Measurements from ENCODE around the gene GRK6. TPM values are rescaled to one million over a fixed set of nuclear protein-coding genes. Genes with fewer than 3 reads are reported as not detected.
"Not testable (repeated sequence)": the region's sequence is repeated elsewhere in the genome, so short reads cannot be mapped to it uniquely, and the experiment has no call there.

Gene GRK6
- total and polyA plus RNA-seq, 9 of the 15 experiments (the other 6 are each of a cell fraction or from before 2014, with no cell fraction given): 0.63 to 122 (median 44.5) TPM

DNA sequence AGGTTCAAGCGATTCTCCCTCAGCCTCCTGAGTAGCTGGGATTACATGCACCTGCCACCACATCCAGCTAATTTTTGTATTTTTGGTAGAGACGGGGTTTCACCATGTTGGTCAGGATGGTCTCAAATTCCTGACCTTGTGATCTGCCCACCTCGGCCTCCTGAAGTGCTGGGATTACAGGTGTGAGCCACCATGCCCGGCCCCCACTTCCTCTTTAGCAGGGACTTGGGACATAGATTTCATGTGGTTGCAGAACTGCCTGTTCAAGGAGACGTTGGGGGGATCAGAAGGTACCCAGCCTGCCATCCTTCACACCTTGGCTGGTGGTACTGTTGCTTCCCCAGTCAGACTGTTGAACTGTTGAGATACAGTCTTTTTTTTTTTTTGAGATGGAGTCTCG, 9.4 kb upstream of the GRK6 start:
- H3K9me3 ChIP-seq (replicated peaks; ENCODE audit: control insufficient read depth, insufficient read depth, low read depth, low read length); FAIRE-seq; H4K20me1 ChIP-seq (replicated peaks; ENCODE audit: control insufficient read depth, insufficient read depth, low read length); H2AFZ ChIP-seq (ENCODE audit: low read depth, low read length); H3K9me1 ChIP-seq (ENCODE audit: control insufficient read depth, insufficient read depth, low read length); H3K4me3 ChIP-seq; H3K27me3 ChIP-seq (ENCODE audit: control insufficient read depth in 2 of 2, insufficient read depth in 2 of 2, low read length in 2 of 2); H3K36me3 ChIP-seq (ENCODE audit: control insufficient read depth, insufficient read depth, low read length); H3K9ac ChIP-seq (ENCODE audit: insufficient read depth in 1 of 2, low read depth in 2 of 2, low read length in 2 of 2); in situ Hi-C loops (cut with MboI); H3K4me2 ChIP-seq (ENCODE audit: insufficient read depth, low read length); H3K27ac ChIP-seq (ENCODE audit: extremely low read depth, low read depth, low read length); intact Hi-C loops (cut with micrococcal nuclease); ATAC-seq; H3K4me1 ChIP-seq (replicated peaks in 1 of 2; ENCODE audit: control insufficient read depth in 2 of 2, insufficient read depth in 2 of 2, low read length in 2 of 2); DNase-seq (ENCODE audit: extremely low read depth in 1 of 4, low spot score in 3 of 4); CTCF ChIA-PET (ENCODE audit: low intra/inter-chr PET ratio); BruUV-seq (replicated peaks); H3K79me2 ChIP-seq (ENCODE audit: control insufficient read depth, insufficient read depth, low read length): not testable (repeated sequence)
- 0 out of 2 replicates have a peak, but pooled peaks have one; percentile 39 for TF ChIP-seq SPI1 (IDR thresholded peaks at IDR 0.05; ENCODE audit: borderline replicate concordance, low read depth, low read length)
- POLR2A ChIA-PET: interaction anchor here (0.7 to 5.0 kb wide), 4 partner anchors 8 to 80 kb away, joined by 3 to 32 read pairs (median 7); partner anchors contain the start of genes GRK6 and PDLIM7
- WGBS (ENCODE audit: insufficient coverage, low coverage, missing lambda C conversion rate): 47% methylated on average over 5 of the region's 6 CpGs

GRCh38 chr5:177419046-177419445, 7.4 kb upstream of the GRK6 start:
- H3K27ac ChIP-seq (ENCODE audit: extremely low read depth, low read depth, low read length): no peak overlapping the region
- H3K9me3 ChIP-seq (replicated peaks; ENCODE audit: control insufficient read depth, insufficient read depth, low read depth, low read length): no peaks in the 10 kb centered on the region
- H4K20me1 ChIP-seq (replicated peaks; ENCODE audit: control insufficient read depth, insufficient read depth, low read length): no peaks in the 10 kb centered on the region
- 83% methylated on average over 3 of the region's 3 CpGs for WGBS (ENCODE audit: insufficient coverage, low coverage, missing lambda C conversion rate)
- no peak overlapping the region for H3K4me2 ChIP-seq (ENCODE audit: insufficient read depth, low read length)
- intact Hi-C loops (cut with micrococcal nuclease): no loop called here
- no peaks in the 10 kb centered on the region for H3K27me3 ChIP-seq (ENCODE audit: control insufficient read depth in 2 of 2, insufficient read depth in 2 of 2, low read length in 2 of 2)
- POLR2A ChIA-PET: interaction anchor here (1.9 kb wide), 1 partner anchor 8 kb away, joined by 9 read pairs; the partner anchor contains the start of gene GRK6
- H2AFZ ChIP-seq (ENCODE audit: low read depth, low read length): no peak overlapping the region
- H3K4me1 ChIP-seq (replicated peaks in 1 of 2; ENCODE audit: control insufficient read depth in 2 of 2, insufficient read depth in 2 of 2, low read length in 2 of 2): peaks cover 0 to 3% of the 10 kb centered on the region in 2 experiments; a peak in 1 of 5 replicates
- H3K36me3 ChIP-seq (ENCODE audit: control insufficient read depth, insufficient read depth, low read length): no peaks in the 10 kb centered on the region
- no peak for DNase-seq (ENCODE audit: extremely low read depth in 1 of 4, low spot score in 3 of 4)
- CTCF ChIA-PET (ENCODE audit: low intra/inter-chr PET ratio): no interaction called here
- no peaks in the 10 kb centered on the region for H3K79me2 ChIP-seq (ENCODE audit: control insufficient read depth, insufficient read depth, low read length)
- H3K4me3 ChIP-seq: no peak overlapping the region
- no peak overlapping the region for H3K9ac ChIP-seq (ENCODE audit: insufficient read depth in 1 of 2, low read depth in 2 of 2, low read length in 2 of 2)
- BruUV-seq (replicated peaks): no TSS peak
- in situ Hi-C loops (cut with MboI): no loop called here
- no peak for TF ChIP-seq MYC (IDR thresholded peaks at IDR 0.05; ENCODE audit: low read depth, low read length)
- no peak for TF ChIP-seq MYC (CRISPR knock-in tag; IDR thresholded peaks at IDR 0.05; ENCODE audit: borderline replicate concordance, low read depth)
- TF ChIP-seq POLR2AphosphoS2 (IDR thresholded peaks at IDR 0.05; ENCODE audit: low read length): no peak
- no peak for ATAC-seq
- H3K9me1 ChIP-seq (ENCODE audit: control insufficient read depth, insufficient read depth, low read length): no peaks in the 10 kb centered on the region
- no peak for FAIRE-seq

All from K562 (cell line).